ENCODE measurements around the gene DAPP1. TPM values are rescaled to one million over a fixed set of nuclear protein-coding genes. Genes with fewer than 3 reads are reported as not detected.
"Not testable (repeated sequence)": the region's sequence is repeated elsewhere in the genome, so short reads cannot be mapped to it uniquely, and the experiment has no call there.

The DAPP1 gene, protein sequence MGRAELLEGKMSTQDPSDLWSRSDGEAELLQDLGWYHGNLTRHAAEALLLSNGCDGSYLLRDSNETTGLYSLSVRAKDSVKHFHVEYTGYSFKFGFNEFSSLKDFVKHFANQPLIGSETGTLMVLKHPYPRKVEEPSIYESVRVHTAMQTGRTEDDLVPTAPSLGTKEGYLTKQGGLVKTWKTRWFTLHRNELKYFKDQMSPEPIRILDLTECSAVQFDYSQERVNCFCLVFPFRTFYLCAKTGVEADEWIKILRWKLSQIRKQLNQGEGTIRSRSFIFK
- not detected in 2 replicates for total RNA-seq (2012; rRNA removed)

DNA sequence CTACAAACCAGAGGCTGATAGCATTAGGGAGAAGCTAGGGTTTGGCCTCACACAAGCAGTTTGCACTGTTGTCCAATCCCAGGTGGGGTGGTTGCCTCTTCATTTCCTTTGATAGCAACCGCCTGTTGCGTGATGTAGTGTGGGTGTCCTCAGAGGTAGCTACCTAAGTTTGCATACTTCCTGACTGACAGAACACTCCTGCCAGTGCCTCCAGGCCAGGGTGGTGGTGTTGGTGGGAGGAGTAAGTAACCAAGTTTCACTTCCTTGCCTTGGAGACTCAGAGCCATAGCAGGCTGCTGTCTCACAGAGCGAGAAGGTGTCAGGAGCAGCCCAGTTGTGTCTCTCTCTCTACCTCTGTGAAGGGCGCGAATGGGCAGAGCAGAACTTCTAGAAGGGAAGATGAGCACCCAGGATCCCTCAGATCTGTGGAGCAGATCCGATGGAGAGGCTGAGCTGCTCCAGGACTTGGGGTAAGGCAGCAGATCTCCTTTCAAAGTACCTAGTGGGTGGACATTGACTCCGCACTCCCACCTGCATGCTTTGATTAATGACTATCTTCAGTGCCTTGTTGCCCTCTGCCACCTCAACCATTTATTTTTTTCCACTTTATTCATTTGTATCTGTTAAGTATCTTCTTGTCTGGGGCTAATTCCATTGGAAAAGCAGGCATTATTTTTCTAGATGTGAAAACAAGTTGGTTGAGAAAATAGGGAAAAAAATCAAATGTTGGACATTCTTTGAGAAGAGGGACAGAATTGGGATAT is at the start of gene DAPP1:
DAPP1 (plus strand) TSS at position 283 of the 764 bp plus-strand sequence; CDS start at position 370, 87 bp downstream.
- Histone ChIP-seq H3K9me3 (replicated peaks; ENCODE audit: low read length) (no peaks in the 10 kb centered on the region), H3K4me2 (ENCODE audit: low read length) (no peak within 1 kb of the TSS), H3K27me3 (ENCODE audit: control insufficient read depth, insufficient read depth, low read length) (peaks cover 4% of the 10 kb centered on the region), H3K4me3 (ENCODE audit: low read length) (no peak within 1 kb of the TSS), H3K4me1 (ENCODE audit: control insufficient read depth, insufficient read depth, low read length) (no peaks in the 10 kb centered on the region), H3K9ac (ENCODE audit: low read depth, low read length) (no peak within 1 kb of the TSS), H3K36me3 (ENCODE audit: insufficient read depth, low read length) (no peaks in the 10 kb centered on the region)

DNA sequence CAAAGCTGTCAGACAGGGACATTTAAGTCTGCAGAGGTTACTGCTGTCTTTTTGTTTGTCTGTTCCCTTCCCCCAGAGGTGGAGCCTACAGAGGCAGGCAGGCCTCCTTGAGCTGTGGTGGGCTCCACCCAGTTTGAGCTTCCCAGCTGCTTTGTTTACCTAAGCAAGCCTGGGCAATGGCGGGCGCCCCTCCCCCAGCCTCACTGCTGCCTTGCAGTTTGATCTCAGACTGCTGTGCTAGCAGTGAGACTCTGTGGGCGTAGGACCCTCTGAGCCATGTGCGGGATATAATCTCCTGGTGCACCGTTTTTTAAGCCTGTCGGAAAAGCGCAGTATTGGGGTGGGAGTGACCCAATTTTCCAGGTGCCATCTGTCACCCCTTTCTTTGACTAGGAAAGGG is 45.8 kb upstream of the DAPP1 start:
- not testable (repeated sequence) for H3K9ac ChIP-seq (ENCODE audit: low read depth, low read length); H3K4me1 ChIP-seq (ENCODE audit: control insufficient read depth, insufficient read depth, low read length); H3K36me3 ChIP-seq (ENCODE audit: insufficient read depth, low read length); H3K9me3 ChIP-seq (replicated peaks; ENCODE audit: low read length); H3K4me3 ChIP-seq (ENCODE audit: low read length); H3K27me3 ChIP-seq (ENCODE audit: control insufficient read depth, insufficient read depth, low read length); H3K4me2 ChIP-seq (ENCODE audit: low read length)

DNA sequence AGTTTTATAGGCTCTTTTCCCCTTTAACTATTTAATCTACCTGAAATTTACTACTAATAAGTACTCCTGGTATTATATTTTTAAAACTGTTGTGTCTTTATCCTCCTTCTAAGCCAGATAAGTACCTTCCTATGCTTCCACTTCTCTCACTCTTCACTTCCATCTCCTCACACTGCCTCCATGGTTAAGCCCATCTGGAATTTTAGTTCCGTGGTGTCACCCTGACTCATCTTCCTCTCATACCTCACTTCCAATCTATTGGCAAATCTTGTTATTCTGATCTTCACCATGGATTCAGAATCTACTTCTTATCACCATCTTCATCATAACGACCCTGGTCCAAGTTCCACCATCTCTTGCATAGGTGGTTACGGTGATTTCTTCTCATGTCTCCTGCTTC is 32.7 kb upstream of the DAPP1 start:
- H3K4me1 ChIP-seq (ENCODE audit: control insufficient read depth, insufficient read depth, low read length), result no peaks in the 10 kb centered on the region
- no peak overlapping the region for H3K4me3 ChIP-seq (ENCODE audit: low read length)
- H3K9ac ChIP-seq (ENCODE audit: low read depth, low read length), result no peak overlapping the region
- H3K9me3 ChIP-seq (replicated peaks; ENCODE audit: low read length), result no peaks in the 10 kb centered on the region
- no peaks in the 10 kb centered on the region for H3K27me3 ChIP-seq (ENCODE audit: control insufficient read depth, insufficient read depth, low read length)
- no peak overlapping the region for H3K4me2 ChIP-seq (ENCODE audit: low read length)
- H3K36me3 ChIP-seq (ENCODE audit: insufficient read depth, low read length), result no peaks in the 10 kb centered on the region

DNA sequence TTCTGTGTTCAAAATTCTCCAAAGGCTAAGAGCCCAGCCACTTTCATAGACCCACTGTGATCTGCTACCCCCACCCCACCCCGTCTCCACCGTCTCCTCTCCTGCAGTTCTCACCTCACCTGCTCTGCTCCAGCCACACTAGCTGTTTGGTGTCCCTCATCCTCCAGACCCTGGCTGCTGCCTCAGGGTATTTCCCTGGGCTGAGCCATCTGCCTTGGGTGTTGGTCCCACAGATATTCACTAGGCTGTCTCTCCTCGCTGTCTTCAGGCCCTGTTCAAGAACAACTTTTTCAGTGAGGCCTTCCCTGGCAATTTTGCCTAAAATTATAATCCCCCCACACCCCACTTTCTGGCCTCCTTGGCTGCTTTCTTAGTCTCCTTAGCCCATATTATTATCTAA is 31.8 kb upstream of the DAPP1 start:
- no peak overlapping the region for H3K9ac ChIP-seq (ENCODE audit: low read depth, low read length)
- H3K27me3 ChIP-seq (ENCODE audit: control insufficient read depth, insufficient read depth, low read length), result no peaks in the 10 kb centered on the region
- H3K36me3 ChIP-seq (ENCODE audit: insufficient read depth, low read length), result no peaks in the 10 kb centered on the region
- H3K4me2 ChIP-seq (ENCODE audit: low read length), result no peak overlapping the region
- no peaks in the 10 kb centered on the region for H3K9me3 ChIP-seq (replicated peaks; ENCODE audit: low read length)
- H3K4me3 ChIP-seq (ENCODE audit: low read length), result no peak overlapping the region
- no peaks in the 10 kb centered on the region for H3K4me1 ChIP-seq (ENCODE audit: control insufficient read depth, insufficient read depth, low read length)

DNA sequence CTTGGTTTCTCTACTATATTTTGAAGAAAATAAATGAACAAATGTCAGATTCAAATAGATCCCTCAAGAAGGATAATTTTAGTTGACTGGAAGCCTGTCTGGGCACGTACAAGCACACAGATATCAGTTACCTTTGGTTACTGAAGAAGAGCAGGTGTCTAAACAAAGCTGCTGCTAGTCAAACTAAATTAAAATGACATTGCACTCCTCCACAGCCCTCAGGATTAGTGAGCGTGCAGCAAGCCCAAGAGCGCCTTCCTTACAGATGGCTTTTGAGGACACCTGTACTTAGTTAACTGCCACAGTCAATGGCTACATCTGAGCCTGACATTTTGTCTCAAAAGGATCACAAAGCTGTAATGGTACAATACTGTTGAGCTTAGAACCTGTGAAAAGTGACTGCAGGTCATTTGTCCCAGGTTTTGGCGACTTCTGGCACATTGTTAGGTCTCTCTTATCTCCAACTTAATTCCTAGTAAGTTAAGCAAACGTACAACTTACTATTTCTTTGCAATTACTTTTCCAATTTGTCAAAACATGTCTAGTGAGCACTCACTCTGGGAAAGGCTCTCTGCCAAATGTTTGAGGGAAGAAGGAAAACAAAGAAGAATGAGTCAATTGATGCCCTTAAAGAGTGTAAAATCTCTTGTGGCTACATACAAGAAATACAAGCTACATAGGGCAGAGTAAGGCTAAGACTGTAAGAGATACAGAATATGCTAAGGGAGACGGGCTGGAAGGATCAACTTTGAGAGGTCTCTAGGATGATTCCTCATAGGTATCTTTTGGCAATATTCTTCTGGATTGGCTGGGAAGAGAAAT is 25.6 kb upstream of the DAPP1 start:
- H3K4me2 ChIP-seq (ENCODE audit: low read length), result no peak overlapping the region
- no peaks in the 10 kb centered on the region for H3K27me3 ChIP-seq (ENCODE audit: control insufficient read depth, insufficient read depth, low read length)
- H3K9ac ChIP-seq (ENCODE audit: low read depth, low read length), result no peak overlapping the region
- no peaks in the 10 kb centered on the region for H3K4me1 ChIP-seq (ENCODE audit: control insufficient read depth, insufficient read depth, low read length)
- no peaks in the 10 kb centered on the region for H3K9me3 ChIP-seq (replicated peaks; ENCODE audit: low read length)
- H3K36me3 ChIP-seq (ENCODE audit: insufficient read depth, low read length), result no peaks in the 10 kb centered on the region
- no peak overlapping the region for H3K4me3 ChIP-seq (ENCODE audit: low read length)

DNA sequence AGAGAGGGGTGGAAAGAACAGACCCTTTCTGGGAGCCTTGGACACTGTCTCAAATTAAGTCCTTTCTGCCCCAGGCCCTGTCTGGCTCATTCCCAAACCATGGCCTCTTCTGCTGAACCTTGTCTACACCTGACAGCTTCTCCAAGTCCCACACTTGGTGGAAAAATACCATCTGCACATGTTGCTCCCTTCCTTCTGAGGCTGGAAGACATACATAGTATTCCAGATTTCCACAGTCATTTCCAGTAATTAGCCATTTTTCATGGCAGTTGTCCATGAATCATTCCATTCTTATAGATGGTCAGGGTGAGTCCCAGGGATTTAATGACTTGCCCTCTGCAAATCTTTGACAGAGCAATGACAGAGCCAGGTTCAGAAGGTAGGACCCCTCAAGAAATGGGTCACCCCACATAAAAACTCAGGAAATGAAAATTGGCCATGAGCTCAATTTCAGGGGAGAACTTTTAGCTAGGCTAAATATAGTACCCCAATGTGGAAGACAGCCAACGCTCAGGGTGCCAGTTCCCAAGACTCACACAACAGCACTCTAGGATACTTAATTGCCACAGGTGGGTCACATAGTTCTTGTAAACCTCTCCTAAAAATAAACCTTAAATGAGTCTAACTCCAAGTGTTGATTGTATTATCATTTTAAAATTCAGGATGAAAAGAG is 16.2 kb upstream of the DAPP1 start:
- Histone ChIP-seq H3K4me2 (ENCODE audit: low read length) (no peak overlapping the region), H3K4me1 (ENCODE audit: control insufficient read depth, insufficient read depth, low read length) (no peaks in the 10 kb centered on the region), H3K27me3 (ENCODE audit: control insufficient read depth, insufficient read depth, low read length) (peaks cover 35% of the 10 kb centered on the region), H3K4me3 (ENCODE audit: low read length) (no peak overlapping the region), H3K36me3 (ENCODE audit: insufficient read depth, low read length) (no peaks in the 10 kb centered on the region), H3K9me3 (replicated peaks; ENCODE audit: low read length) (no peaks in the 10 kb centered on the region), H3K9ac (ENCODE audit: low read depth, low read length) (no peak overlapping the region)

DNA sequence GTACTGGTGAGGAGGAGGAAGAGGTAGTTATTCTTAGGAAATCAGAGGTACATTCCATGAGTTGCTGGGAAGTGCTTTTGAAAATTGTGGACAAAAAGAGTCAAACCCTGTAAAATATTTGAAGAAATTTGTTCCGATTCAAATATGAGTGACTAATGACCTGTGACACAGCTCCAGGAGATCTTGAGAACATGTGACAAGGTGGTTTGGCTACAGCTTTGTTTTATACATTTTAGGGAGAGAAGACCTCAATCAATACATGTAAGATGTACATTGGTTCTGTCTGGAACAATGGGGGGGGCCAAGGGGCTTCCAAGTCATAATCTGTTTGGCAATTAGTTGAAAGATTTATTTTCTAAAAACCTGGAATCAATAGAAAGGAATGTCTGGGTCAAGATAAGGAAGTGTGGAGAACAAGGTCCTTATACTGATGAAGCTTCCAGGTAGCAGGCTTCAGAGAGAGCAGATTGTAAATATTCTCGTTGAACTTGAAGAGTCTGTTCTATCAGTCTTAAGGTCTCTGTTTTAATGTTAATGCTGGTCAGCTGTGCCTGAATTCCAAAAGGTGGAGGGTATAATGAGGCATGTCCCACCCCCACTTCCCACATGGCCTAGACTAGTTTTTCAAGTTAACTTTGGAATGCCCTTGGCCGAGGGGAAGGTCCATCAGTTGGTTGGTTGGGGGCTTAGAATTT is 15.5 kb upstream of the DAPP1 start:
- H3K36me3 ChIP-seq (ENCODE audit: insufficient read depth, low read length), result no peaks in the 10 kb centered on the region
- H3K9me3 ChIP-seq (replicated peaks; ENCODE audit: low read length), result no peaks in the 10 kb centered on the region
- H3K4me3 ChIP-seq (ENCODE audit: low read length), result no peak overlapping the region
- H3K9ac ChIP-seq (ENCODE audit: low read depth, low read length), result no peak overlapping the region
- H3K27me3 ChIP-seq (ENCODE audit: control insufficient read depth, insufficient read depth, low read length), result peaks cover 35% of the 10 kb centered on the region
- H3K4me2 ChIP-seq (ENCODE audit: low read length), result no peak overlapping the region
- no peaks in the 10 kb centered on the region for H3K4me1 ChIP-seq (ENCODE audit: control insufficient read depth, insufficient read depth, low read length)

DNA sequence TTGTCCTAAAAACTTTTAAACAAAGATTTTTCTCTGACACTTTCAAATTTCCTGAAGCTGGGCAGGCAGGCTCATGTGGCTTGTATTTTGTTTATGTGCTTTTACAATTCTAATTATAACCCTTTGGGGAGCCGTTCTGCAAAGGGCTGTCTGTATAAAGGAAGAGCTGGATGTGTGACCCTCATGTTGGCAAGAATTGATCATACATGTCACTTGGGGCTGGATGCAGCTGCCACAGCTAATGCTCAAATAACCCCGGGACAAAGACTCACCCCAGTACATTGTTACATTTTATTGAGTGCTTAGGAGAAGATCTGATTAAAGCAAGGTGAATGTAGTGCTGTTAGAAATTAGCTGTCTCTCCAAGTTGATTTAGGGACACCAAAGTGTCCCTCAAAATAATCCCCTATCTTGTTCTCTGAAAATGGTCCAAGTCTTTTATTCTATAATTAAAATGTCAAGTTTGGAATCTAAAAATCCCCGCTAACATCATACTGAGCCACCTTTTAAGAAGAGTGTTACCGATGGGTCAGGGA is 13.0 kb upstream of the DAPP1 start:
- Histone ChIP-seq H3K4me2 (ENCODE audit: low read length) (no peak overlapping the region), H3K4me3 (ENCODE audit: low read length) (no peak overlapping the region), H3K27me3 (ENCODE audit: control insufficient read depth, insufficient read depth, low read length) (peaks cover 35% of the 10 kb centered on the region), H3K9ac (ENCODE audit: low read depth, low read length) (no peak overlapping the region), H3K4me1 (ENCODE audit: control insufficient read depth, insufficient read depth, low read length) (no peaks in the 10 kb centered on the region), H3K36me3 (ENCODE audit: insufficient read depth, low read length) (no peaks in the 10 kb centered on the region), H3K9me3 (replicated peaks; ENCODE audit: low read length) (no peaks in the 10 kb centered on the region)

DNA sequence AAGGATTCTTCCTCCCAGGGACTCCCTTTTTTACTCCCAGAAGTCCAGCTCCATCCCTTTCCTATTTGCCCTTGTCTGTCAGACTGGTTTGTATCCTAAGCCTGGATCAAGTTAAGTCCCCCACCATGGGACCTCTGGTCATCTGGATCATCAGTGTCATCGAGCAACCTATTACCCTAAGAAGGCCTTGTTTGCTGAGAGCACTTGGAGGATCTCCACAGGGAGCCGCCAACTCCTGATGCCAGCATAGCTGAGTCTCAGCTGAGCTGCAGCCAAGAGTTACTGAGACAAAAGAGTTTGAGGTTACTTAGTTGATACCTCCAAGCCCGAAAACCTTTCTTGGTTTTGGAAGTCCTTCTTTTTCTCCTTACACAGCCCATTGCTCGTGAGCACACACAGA is 10.1 kb upstream of the DAPP1 start:
- peaks cover 42% of the 10 kb centered on the region for H3K27me3 ChIP-seq (ENCODE audit: control insufficient read depth, insufficient read depth, low read length)
- H3K4me1 ChIP-seq (ENCODE audit: control insufficient read depth, insufficient read depth, low read length), result no peaks in the 10 kb centered on the region
- H3K9me3 ChIP-seq (replicated peaks; ENCODE audit: low read length), result no peaks in the 10 kb centered on the region
- no peak overlapping the region for H3K4me2 ChIP-seq (ENCODE audit: low read length)
- no peak overlapping the region for H3K9ac ChIP-seq (ENCODE audit: low read depth, low read length)
- H3K36me3 ChIP-seq (ENCODE audit: insufficient read depth, low read length), result no peaks in the 10 kb centered on the region
- no peak overlapping the region for H3K4me3 ChIP-seq (ENCODE audit: low read length)

DNA sequence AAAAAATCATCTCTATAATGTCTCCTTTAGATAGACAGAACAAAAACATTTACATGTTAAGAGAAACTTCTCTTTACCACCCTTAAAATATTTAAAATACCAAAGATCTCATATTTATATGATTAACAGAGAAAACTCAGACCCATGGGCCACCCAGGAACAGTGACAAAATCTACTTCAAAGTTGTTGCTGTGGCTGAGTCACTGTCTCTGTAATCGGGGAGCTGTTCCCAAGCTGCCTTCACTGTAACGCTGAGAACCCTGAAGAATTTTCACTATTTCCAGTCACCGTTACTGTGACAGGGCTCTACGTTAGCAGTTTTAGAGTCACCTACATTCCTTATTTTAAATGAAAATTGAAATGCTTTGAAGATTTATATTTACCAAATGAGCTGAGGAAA is 9.0 kb upstream of the DAPP1 start:
- no peak overlapping the region for H3K4me3 ChIP-seq (ENCODE audit: low read length)
- no peaks in the 10 kb centered on the region for H3K36me3 ChIP-seq (ENCODE audit: insufficient read depth, low read length)
- no peak overlapping the region for H3K9ac ChIP-seq (ENCODE audit: low read depth, low read length)
- peaks cover 33% of the 10 kb centered on the region for H3K27me3 ChIP-seq (ENCODE audit: control insufficient read depth, insufficient read depth, low read length)
- H3K4me1 ChIP-seq (ENCODE audit: control insufficient read depth, insufficient read depth, low read length), result no peaks in the 10 kb centered on the region
- no peaks in the 10 kb centered on the region for H3K9me3 ChIP-seq (replicated peaks; ENCODE audit: low read length)
- H3K4me2 ChIP-seq (ENCODE audit: low read length), result no peak overlapping the region

All from skeletal muscle satellite cell (primary cell).